NB4 (cell line): ENCODE data around the gene CYTH3.

Experiments
- DNase-seq: peaks from one replicate; pipeline ENCODE4 v3.0.0; 2010; ENCODE audit warnings: low read depth
- H3K4me3 ChIP-seq: one replicate; pipeline ENCODE4 v1.5.1; 2011; ENCODE audit warnings: mild to moderate bottlenecking, low read depth, low read length, moderate library complexity
- MAX ChIP-seq: IDR thresholded peaks from 2 replicates; pipeline ENCODE4 v1.6.1; 2011; ENCODE audit warnings: low read depth, low read length
- MYC ChIP-seq: IDR thresholded peaks from 2 replicates; pipeline ENCODE4 v1.6.1; 2011; ENCODE audit warnings: low read depth, low read length
- POLR2A ChIP-seq: IDR thresholded peaks from 2 replicates; pipeline ENCODE4 v1.6.1; 2011; ENCODE audit warnings: mild to moderate bottlenecking; ENCODE audit not compliant: insufficient read length; ENCODE audit errors: extremely low read depth
- TF ChIP-seq, protein P1 (sequence below): IDR thresholded peaks from one replicate; pipeline ENCODE4 v1.5.1; 2012; ENCODE audit warnings: low read depth, low read length

CYTH3 gene

DNA sequence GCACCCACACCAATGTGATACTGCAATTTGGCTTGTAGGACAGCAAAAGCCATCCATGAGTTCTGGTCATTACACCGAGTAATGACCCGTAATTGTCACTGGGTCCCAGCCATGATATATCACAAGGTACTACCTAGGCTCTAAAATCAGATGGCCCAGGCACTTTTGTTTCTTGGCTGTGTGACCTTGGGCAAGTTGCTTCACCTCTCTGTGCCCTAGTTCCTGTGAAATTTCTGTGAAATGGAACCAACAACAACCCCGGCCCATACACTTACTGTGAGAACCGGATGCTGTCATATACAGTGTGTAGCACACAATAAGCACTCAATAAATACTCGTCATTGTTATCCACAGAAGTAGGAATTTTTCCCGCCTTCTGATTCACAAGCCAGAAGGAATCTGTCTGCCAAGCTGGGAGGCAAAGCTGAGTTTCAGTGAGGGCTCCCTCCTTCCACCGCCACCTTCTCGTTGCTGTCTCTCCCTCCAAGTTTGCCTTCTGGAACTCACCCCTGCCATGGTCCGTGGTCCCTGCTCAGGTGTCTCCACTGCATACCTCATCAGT lies 6.4 kb upstream of the CYTH3 start:
- no peak for DNase-seq
- TF ChIP-seq MAX (no peak), POLR2A (no peak), MYC (no peak)
- TF ChIP-seq, protein P1, sequence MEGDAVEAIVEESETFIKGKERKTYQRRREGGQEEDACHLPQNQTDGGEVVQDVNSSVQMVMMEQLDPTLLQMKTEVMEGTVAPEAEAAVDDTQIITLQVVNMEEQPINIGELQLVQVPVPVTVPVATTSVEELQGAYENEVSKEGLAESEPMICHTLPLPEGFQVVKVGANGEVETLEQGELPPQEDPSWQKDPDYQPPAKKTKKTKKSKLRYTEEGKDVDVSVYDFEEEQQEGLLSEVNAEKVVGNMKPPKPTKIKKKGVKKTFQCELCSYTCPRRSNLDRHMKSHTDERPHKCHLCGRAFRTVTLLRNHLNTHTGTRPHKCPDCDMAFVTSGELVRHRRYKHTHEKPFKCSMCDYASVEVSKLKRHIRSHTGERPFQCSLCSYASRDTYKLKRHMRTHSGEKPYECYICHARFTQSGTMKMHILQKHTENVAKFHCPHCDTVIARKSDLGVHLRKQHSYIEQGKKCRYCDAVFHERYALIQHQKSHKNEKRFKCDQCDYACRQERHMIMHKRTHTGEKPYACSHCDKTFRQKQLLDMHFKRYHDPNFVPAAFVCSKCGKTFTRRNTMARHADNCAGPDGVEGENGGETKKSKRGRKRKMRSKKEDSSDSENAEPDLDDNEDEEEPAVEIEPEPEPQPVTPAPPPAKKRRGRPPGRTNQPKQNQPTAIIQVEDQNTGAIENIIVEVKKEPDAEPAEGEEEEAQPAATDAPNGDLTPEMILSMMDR: no peak
- no peak overlapping the region for H3K4me3 ChIP-seq

GRCh38 chr7:6277476-6277875 lies 5.1 kb upstream of the CYTH3 start:
- TF ChIP-seq POLR2A (no peak), MAX (no peak), MYC (no peak)
- TF ChIP-seq, protein P1: no peak
- H3K4me3 ChIP-seq: no peak overlapping the region
- no peak for DNase-seq

GRCh38 chr7:6276911-6277408 lies 4.5 kb upstream of the CYTH3 start:
- TF ChIP-seq, protein P1: no peak
- no peak for TF ChIP-seq POLR2A
- no peak for TF ChIP-seq MAX
- no peak for TF ChIP-seq MYC
- no peak for DNase-seq
- no peak overlapping the region for H3K4me3 ChIP-seq

- DNase-seq: no peak
- TF ChIP-seq MYC: no peak
- TF ChIP-seq MAX: no peak
- no peak for TF ChIP-seq POLR2A
- TF ChIP-seq, protein P1: no peak
- no peak overlapping the region for H3K4me3 ChIP-seq
Measured at GRCh38 chr7:6274743-6275142, 2.3 kb upstream of the CYTH3 start.

DNA sequence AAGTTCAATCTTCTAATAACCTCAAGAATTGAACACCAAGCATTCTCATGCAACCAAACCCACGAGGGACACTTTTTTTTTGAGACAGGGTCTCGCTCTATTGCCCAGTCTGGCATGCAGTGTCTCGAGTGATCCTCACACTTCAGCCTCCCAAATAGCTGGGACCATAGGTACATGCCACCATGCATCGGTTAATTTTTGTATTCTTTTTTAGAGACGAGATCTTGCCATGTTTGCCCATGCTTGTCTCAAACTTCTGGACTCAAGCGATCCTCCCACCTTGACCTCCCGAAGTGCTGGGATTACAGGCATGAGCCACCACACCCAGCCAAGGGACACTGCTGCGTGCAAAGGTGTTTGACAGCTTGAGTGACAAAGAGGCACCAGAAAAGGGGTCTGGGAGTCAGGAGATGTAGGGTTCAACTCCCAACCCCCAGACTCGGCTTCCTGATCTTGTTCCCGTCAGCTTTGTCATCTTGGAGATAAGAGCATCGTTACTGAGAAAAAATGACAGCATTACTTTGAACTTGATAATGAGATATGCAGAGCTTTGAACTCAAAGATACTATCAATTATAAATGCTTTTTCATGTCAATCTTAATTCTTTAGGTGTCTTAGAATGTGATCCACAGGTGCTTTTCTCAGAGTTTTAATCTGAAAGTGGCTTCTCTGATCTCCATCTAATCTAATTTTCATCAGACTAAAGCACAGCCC lies 1.6 kb upstream of the CYTH3 start:
- DNase-seq: no peak
- no peak overlapping the region for H3K4me3 ChIP-seq
- TF ChIP-seq MYC: no peak
- TF ChIP-seq POLR2A: no peak
- no peak for TF ChIP-seq MAX
- TF ChIP-seq, protein P1: no peak
